Prostate gland (tissue), 2 donors: ENCODE measurements around the gene KRT71. TPM values are rescaled to one million over a fixed set of nuclear protein-coding genes. Genes with fewer than 3 reads are reported as not detected.

Experiments used
- DNase-seq: peaks from one replicate; pipeline ENCODE4 v3.0.0-alpha.2; 2019; ENCODE audit warnings: low spot score
- H3K27ac ChIP-seq, 2 donors: fragments of 200-600 bp; sonication (generic); 2 replicates each; pipeline ENCODE4 v1.5.1; 2017 to 2019
- H3K27me3 ChIP-seq: fragments of 200-600 bp; sonication (generic); replicated peaks from 2 replicates; pipeline ENCODE4 v1.5.1; 2019; ENCODE audit not compliant: insufficient read depth
- H3K36me3 ChIP-seq, 2 donors: fragments of 200-600 bp; sonication (generic); 1 replicate in 1 of 2; 2 replicates in 1 of 2; pipeline versions ENCODE4 v1.5.1 to v1.8.1; 2017 to 2019
- H3K4me1 ChIP-seq: fragments of 200-600 bp; sonication (generic); replicated peaks from 2 replicates; pipeline ENCODE4 v1.5.1; 2019
- H3K4me3 ChIP-seq, 2 donors: fragments of 200-600 bp; sonication (generic); 2 replicates each; pipeline ENCODE4 v1.5.1; 2017 to 2019
- H3K9me3 ChIP-seq: fragments of 200-600 bp; sonication (generic); 2 replicates; pipeline ENCODE4 v1.5.1; 2017
- CTCF ChIP-seq, 4 experiments: fragments of 200-600 bp in 2 of 4; fragments of 450-650 bp in 2 of 4; sonication (generic) in 2 of 4; IDR thresholded peaks; 1 replicate in 3 of 4; 2 replicates in 1 of 4; pipeline ENCODE4 v1.5.1; 2016 to 2019; ENCODE audit warnings: antibody characterized with exemption in 4 of 4, mild to moderate bottlenecking in 2 of 4, moderate library complexity in 2 of 4
- POLR2A ChIP-seq: fragments of 450-650 bp; IDR thresholded peaks from one replicate; pipeline ENCODE4 v1.6.1; 2016; ENCODE audit warnings: antibody characterized with exemption, mild to moderate bottlenecking
- POLR2AphosphoS5 ChIP-seq: sonication (generic); formaldehyde crosslinking; IDR thresholded peaks from one replicate; pipeline ENCODE4 v1.6.1; 2017; ENCODE audit warnings: antibody characterized with exemption
- WGBS: methylation state at CpG from one replicate; pipeline ENCODE4 v1.1.5; 2018; 5-methylcytosine and 5-hydroxymethylcytosine counted together
- intact Hi-C: fragments of 100-400 bp; cut with DNase I; formaldehyde crosslinking; loops from one replicate; pipeline ENCODE4 v1.14.2; 2022
- total RNA-seq, 2 donors: library from RNA; depleted of rRNA; stranded (reverse); fragments of >200 nt; gene quantifications; one replicate each; pipeline ENCODE4 v1.1.0, GENCODE V29; 2016

KRT71 gene
- total RNA-seq, 2 donors from 2014 or later: not detected

GRCh38 chr12:52542785-52543318 lies 10.1 kb downstream of the KRT71 start:
- no peak for DNase-seq
- Histone ChIP-seq H3K4me3 (no peak overlapping the region), H3K4me1 (no peaks in the 10 kb centered on the region), H3K27me3 (no peaks in the 10 kb centered on the region), H3K9me3 (no peaks in the 10 kb centered on the region), H3K27ac (no peak overlapping the region), H3K36me3 (no peaks in the 10 kb centered on the region)
- TF ChIP-seq POLR2A (no peak), POLR2AphosphoS5 (no peak), CTCF (IDR thresholded peaks at IDR 0.05) (no peak)
- intact Hi-C loops: no loop called here
- 83% methylated on average over 7 of the region's 7 CpGs for WGBS

GRCh38 chr12:52542157-52542556 lies 10.8 kb downstream of the KRT71 start:
- no peaks in the 10 kb centered on the region for H3K4me1 ChIP-seq
- no peak for TF ChIP-seq POLR2A
- intact Hi-C loops: no loop called here

GRCh38 chr12:52541709-52542108 lies 11.2 kb downstream of the KRT71 start:
- WGBS: 98% methylated on average over 5 of the region's 5 CpGs
- intact Hi-C loops: no loop called here
- no peak for TF ChIP-seq CTCF (IDR thresholded peaks at IDR 0.05)
- TF ChIP-seq POLR2A: no peak
- TF ChIP-seq POLR2AphosphoS5: no peak

More at GRCh38 chr12:52542157-52542556, 10.8 kb downstream of the KRT71 start:
- H3K27me3 ChIP-seq: no peaks in the 10 kb centered on the region
- H3K4me3 ChIP-seq: no peak overlapping the region
- no peak for DNase-seq
- no peaks in the 10 kb centered on the region for H3K36me3 ChIP-seq
- H3K9me3 ChIP-seq: no peaks in the 10 kb centered on the region
- no peak overlapping the region for H3K27ac ChIP-seq

GRCh38 chr12:52540531-52540930 lies 12.4 kb downstream of the KRT71 start:
- H3K4me3 ChIP-seq: no peak overlapping the region
- H3K27me3 ChIP-seq: no peaks in the 10 kb centered on the region
- TF ChIP-seq POLR2AphosphoS5: no peak
- no peak for TF ChIP-seq POLR2A
- TF ChIP-seq CTCF (IDR thresholded peaks at IDR 0.05): no peak
- no peak for DNase-seq
- intact Hi-C loops: no loop called here
- H3K36me3 ChIP-seq: no peaks in the 10 kb centered on the region
- no peaks in the 10 kb centered on the region for H3K4me1 ChIP-seq
- WGBS: 87% methylated on average over 7 of the region's 7 CpGs
- no peak overlapping the region for H3K27ac ChIP-seq
- H3K9me3 ChIP-seq: no peaks in the 10 kb centered on the region

More at GRCh38 chr12:52541709-52542108, 11.2 kb downstream of the KRT71 start:
- Histone ChIP-seq H3K27ac (no peak overlapping the region), H3K9me3 (no peaks in the 10 kb centered on the region), H3K4me1 (no peaks in the 10 kb centered on the region), H3K36me3 (no peaks in the 10 kb centered on the region), H3K27me3 (no peaks in the 10 kb centered on the region), H3K4me3 (no peak overlapping the region)
- DNase-seq: no peak

- Histone ChIP-seq H3K4me3 (no peak overlapping the region), H3K4me1 (no peaks in the 10 kb centered on the region), H3K27me3 (no peaks in the 10 kb centered on the region), H3K36me3 (no peaks in the 10 kb centered on the region), H3K9me3 (no peaks in the 10 kb centered on the region), H3K27ac (peak overlapping the region; percentile 59 to 64)
- intact Hi-C loops: no loop called here
- TF ChIP-seq POLR2AphosphoS5 (no peak), POLR2A (no peak), CTCF (IDR thresholded peaks at IDR 0.05) (no peak)
- no peak for DNase-seq
- 82% methylated on average over 3 of the region's 3 CpGs for WGBS
Observed at GRCh38 chr12:52539821-52540173, 13.1 kb downstream of the KRT71 start.
